SIG-M5 (cell line): Measurements from ENCODE around the gene RAC3.

Source experiments
- DNase-seq: peaks from one replicate; lab custom pipeline; 2025; lab: John Stamatoyannopoulos, UW

RAC3 gene

DNA sequence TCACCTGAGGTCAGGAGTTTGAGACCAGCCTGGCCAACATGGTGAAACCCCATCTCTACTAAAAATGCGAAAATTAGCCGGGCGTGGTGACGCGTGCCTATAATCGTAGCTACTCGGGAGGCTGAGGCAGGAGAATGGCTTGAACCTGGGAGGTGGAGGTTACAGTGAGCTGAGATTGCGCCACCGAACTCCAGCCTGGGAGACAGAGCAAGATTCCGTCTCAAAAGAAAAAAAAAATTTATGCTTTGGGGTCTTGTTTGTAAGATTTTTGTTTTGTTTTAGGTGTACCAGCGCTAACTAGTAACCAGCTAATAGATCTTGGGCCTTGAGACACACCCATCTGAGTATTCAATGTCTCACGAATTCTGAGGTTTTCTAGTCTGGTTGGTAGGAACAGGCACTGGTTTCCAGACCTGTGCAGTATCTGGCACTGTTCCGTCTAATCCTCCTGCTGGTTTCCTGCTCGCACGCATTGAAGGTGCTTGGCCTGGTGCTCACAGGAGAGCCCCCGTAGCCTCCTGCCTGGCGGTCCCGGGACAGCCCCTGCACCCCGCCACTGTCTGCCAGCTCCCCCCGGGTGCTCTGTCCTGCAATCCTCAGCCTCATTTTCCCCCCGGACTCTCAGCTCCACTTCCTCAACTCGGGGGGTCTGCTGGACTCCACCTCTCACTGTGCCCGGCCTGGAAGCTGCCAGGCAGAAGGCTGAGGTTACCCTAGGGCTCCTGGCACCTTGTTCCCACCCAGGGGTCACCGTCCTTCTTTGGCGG lies 44.7 kb downstream of the RAC3 start:
- no peak for DNase-seq

DNA sequence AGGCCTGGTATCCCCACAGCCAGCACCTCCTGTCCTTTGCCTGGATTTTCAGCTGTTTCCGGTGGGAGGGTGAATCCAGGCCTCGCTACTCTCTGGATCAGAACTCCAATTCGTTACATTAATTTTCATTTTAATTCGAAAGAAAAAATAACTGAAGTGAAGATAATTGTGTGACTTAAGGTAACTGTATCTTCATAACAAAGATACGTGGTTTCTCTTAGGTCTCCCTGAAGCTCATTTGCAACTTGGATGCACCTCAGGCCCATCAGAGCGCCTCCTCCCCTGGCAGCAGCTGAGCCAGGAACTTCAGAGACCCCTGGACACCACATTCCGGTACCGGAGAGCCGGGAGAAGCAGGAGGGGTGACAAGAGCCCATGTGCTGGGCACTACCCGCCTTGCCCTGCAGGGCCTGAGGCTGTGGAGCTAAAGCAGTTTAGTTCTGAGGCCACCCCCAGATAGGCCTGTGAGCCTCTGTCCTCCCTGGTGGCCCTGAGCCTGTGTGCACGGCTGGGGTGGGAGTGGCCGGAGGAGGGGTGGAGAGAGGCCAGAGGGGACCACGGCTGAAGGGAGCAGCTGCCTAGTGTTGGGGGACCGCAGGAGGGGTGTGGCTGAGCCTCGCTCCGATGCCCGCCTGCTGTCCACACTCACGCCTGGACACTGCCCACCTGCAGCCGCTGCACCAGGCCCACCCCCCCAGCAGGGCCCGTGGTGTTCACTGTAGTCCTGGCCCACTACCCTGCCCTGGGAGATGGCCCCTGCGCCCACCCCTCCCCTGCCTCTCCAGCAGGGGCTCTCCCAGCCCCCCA lies 45.5 kb downstream of the RAC3 start:
- no peak for DNase-seq

DNA sequence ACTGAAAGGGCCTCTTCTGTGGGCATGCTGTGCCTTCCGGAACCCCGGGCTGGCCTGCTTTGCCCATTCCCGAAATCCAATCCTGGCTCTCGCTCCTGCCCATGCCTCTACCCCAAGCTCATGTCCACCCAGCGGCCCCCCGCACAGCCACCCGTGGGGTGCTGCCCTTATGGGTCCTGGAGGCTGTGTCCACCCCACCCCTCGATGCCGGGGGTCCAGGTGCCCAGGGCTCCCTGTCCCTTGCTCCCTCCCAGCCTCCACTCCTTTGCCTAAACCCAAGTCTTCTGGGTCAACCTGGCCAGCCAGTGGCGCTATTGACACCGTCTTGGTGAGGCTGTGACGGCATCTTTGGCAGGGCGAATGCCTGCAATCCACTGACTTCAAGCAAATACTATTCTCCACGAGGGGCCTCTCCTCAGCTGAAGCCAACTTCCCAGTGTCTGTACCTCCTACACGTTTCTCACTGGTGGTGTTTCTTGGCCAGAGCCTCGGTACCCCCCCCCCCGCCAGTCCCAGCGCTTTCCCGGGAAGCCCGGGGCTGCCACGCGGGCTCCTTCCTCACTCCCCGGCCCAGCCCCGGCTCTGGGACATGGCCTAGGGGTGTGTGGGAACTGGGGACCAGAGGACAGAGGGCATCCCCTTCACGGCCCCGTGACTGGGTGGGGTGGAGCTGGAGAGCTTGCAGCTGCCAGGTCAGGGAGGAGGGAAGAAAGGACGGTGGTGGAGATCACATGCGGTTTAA lies 46.3 kb downstream of the RAC3 start:
- DNase-seq, result no peak

DNA sequence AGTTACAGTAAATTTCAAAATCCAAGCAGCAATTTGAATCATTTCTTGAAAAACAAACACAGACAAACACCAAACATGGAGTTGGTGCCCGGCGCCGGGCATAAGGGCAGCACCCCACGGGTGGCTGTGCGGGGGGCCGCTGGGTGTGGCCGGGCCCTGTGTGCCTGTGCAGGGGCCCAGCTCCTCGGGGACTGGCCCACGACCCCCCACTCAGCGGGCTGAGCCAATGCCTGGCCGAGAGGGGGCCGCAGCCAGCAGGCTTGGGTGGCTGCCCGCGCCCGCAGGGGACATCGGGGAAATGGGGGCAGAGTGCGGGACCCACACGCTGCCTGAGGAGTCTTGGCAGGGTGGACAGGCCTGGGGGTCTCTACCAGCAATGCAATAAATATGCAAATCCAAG lies 47.0 kb downstream of the RAC3 start:
- no peak for DNase-seq

DNA sequence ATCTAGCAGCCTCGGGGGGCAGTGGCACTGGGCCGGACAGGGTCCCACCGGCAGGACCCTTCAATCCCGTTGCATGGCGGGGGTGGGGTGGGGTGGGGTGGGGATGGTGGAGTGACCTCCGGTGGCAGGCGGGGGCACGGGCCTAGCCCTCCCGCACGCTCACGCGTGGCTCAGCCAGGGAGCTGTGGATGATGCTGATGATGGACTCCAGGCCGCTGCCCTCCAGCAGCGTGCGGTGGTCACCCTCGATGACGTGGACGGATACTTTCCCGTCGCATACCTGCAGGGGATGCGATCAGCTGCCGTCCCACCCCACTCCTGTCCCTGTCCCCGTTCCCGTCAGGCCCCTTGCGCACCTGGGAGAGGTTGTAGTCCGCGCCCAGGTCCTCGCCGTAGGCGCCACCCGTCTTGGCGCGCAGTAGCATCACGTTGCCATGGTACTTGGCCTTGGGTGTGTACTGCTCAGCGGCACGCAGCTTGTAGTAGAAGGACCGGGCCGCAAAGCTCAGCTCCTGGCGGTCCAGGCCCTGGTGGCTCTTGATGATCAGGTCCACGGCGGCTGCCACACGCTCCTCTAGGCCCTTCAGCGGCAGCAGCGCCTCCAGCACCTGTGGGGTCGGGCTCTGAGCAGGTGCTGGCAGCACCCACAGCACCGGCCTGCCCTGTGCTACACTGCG lies 47.7 kb downstream of the RAC3 start:
- DNase-seq, result no peak

DNA sequence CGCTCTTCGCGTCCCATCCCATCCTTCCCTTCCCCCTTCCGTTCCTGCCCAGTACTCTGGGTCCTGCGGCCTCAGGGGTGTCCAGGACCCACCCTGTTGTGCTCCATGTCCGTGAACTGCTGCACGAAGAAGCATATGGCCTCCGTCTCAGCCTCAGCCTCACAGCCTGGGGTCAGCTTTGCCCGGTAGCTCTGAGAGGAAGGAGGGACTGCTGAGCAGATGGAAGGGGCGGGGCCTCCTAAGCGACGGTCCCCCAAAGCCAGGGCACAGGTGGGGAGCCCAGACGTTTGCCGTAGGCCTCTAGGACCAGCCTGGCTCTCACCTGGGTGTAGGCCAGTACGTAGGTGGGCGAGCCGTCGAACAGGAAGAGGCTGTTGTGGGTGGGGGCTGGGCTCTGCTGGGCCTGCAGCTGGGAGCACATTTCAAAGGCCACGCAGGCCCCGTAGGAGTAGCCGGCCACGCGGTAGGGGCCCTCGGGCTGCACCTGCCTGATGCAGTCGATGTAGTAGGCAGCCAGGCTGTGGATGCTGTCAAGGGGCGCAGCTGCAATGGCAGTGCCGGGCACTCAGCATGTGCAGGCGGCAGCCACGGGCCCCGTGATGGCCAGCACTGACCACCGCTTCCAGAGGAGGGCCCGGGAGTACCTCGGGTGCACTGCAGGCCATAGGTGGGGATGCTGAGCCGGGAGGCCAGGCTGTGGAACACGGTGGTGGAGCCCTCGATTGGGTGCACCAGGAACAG lies 48.7 kb downstream of the RAC3 start:
- DNase-seq, result no peak

DNA sequence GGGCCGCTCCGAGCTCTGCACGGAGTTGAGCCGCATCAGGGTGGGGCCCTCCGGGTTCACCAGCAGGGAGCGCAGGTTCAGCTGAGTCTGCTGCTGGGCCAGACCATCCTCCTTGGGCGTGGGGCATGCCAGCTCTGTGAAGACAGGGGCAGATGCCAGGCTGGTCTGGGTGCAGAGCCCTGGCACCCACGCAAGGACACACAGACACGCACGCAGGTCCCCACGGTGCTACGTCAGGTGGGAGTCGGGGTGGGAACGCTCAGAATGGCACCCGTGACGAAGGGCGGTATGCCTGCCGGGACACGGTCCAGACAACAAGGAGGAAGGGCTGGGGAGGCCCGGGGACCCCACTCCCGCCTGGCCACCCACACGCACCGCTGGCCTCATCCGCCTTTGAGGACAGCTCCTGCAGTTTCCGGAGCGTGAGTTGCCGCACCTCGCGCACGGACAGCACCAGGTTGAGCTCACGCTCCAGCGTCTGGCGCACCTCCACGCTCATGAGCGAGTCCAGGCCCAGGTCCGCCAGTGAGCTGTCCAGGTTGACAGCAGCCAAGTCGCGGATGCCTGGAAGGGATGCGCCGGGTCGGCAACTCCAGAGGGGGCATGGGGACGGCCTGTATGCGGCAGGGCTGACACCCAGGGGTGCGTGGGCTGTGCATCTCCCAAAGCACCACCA lies 49.4 kb downstream of the RAC3 start:
- DNase-seq, result no peak

DNA sequence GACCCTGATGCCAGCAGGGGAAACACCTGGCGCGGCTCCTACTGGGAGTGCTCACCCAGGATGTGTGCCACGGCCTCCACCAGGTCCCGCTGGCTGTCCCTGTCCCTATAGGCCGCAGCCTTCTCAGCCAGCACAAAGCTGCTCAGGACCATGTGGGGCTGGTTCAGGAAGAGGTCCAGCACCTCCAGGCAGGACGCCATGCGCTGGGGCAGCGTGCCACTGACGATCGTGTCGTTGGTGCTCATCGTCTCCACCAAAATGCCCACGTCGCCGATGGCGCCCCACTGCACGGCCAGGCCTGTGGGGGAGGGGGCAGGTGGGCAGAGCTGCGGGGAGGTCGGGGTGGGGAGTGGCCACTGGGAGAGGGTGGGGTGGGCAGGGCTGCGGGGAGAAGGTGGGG lies 50.1 kb downstream of the RAC3 start:
- DNase-seq, result no peak

DNA sequence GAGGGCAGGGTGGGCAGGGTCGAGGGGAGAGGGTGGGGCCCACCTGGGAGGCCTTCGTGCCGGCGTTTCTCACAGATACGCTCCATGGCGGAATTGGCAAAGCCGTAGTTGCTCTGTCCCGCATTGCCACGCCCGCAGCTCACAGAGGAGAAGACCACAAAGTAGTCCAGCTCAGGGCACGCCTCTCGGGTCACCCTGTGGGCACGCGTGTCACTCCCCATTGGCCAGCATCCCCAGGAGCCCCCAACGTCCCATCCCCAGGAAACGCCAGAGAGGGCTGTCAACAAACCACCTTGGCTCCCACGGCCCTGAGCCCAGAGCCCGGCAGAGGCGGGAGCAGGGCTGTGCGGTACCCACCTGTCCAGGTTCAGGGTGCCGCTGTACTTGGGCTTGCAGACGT lies 50.5 kb downstream of the RAC3 start:
- DNase-seq, result no peak

DNA sequence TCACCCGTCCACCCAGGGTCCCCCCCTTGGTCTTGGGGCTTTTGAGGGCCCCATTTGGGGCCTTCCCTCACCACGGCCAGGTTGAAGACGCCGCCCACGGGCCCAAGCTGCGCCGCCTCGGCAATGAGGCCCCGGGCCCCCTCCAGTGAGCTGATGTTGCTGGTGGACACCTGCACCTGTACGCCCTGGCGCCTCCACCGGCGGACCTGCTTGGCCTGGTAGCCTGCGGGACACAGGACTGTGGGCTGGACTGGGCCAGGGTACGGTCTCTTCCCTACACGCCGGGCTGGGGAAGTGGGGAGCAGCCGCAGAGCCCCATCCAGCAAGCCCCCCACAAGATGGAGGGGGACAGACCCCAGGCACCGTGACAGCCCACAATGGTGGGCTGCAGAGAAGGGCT lies 51.0 kb downstream of the RAC3 start:
- no peak for DNase-seq

DNA sequence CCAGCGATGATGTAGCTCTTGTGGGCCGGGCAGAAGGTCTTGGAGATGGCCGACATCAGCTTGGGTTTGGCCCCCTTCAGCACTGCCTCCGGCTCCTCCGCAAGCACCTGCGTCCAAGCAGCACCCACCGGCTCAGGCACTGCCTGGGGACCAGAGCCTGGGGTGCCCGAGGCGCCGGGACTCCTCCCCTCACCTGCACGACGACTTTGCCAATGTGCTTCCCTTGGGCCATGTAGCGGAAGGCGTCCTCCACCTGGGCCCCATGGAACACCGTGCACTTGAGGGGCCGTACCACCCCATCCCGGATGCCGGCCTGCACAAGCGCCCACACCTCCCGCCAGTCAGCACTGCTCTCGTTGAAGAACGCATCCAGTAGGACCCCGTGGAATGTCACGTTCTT lies 51.5 kb downstream of the RAC3 start:
- no peak for DNase-seq
